Caco-2 (cell line): ENCODE data around the gene RFTN1. TPM values are rescaled to one million over a fixed set of nuclear protein-coding genes. Genes with fewer than 3 reads are reported as not detected.

ENCODE experiments used
- BruUV-seq: library from RNA; stranded (reverse); fragments of 400-500 nt; replicated peaks from 2 replicates; lab custom pipeline; 2021; lab: Mats Ljungman, UMichigan
- CTCF ChIA-PET: fragments of 300-600 bp; sonication (Branson Sonifier 250); formaldehyde crosslinking; loops from one replicate; lab custom pipeline; 2022; ENCODE audit warnings: antibody characterized with exemption; lab: Charles Lee
- POLR2A ChIA-PET: fragments of 300-600 bp; sonication (Branson Sonifier 250); formaldehyde crosslinking; loops from one replicate; lab custom pipeline; 2022; ENCODE audit warnings: antibody characterized with exemption; lab: Charles Lee
- DNase-seq, 2 experiments: peaks; one replicate each; pipeline versions ENCODE4 v3.0.0 to v3.0.0-alpha.2; 2020 to 2022
- H3K27me3 ChIP-seq: replicated peaks from 2 replicates; pipeline ENCODE4 v1.6.0; 2011; ENCODE audit warnings: low read length; ENCODE audit not compliant: control insufficient read depth, insufficient read depth
- H3K36me3 ChIP-seq: 2 replicates; pipeline ENCODE4 v1.5.1; 2011; ENCODE audit warnings: low read length; ENCODE audit not compliant: control insufficient read depth, insufficient read depth
- H3K4me1 ChIP-seq: fragments of 250-450 bp; sonication (Bioruptor Pico); 2 replicates; pipeline ENCODE4 v1.5.1; 2020; ENCODE audit warnings: mild to moderate bottlenecking
- H3K4me3 ChIP-seq: 2 replicates; pipeline ENCODE4 v1.5.1; 2011; ENCODE audit warnings: low read depth, mild to moderate bottlenecking, control low read depth, low read length
- H3K9me3 ChIP-seq: fragments of 250-450 bp; sonication (Bioruptor Pico); 2 replicates; pipeline ENCODE4 v1.5.1; 2020; ENCODE audit warnings: mild to moderate bottlenecking, moderate library complexity
- H3K27ac Mint-ChIP-seq: one replicate; pipeline ENCODE4 v1.8.0; 2022; ENCODE audit warnings: mixed read lengths; ENCODE audit not compliant: unreplicated experiment
- H3K27me3 Mint-ChIP-seq: one replicate; pipeline ENCODE4 v1.8.0; 2022; ENCODE audit warnings: mixed read lengths; ENCODE audit not compliant: insufficient read depth, unreplicated experiment
- H3K36me3 Mint-ChIP-seq: one replicate; pipeline ENCODE4 v1.8.0; 2022; ENCODE audit warnings: mild to moderate bottlenecking, mixed read lengths; ENCODE audit not compliant: insufficient read depth, unreplicated experiment
- H3K4me1 Mint-ChIP-seq: one replicate; pipeline ENCODE4 v1.8.0; 2022; ENCODE audit warnings: low read depth, mixed read lengths; ENCODE audit not compliant: unreplicated experiment
- H3K4me3 Mint-ChIP-seq: one replicate; pipeline ENCODE4 v1.8.0; 2022; ENCODE audit warnings: mild to moderate bottlenecking, moderate library complexity, mixed read lengths; ENCODE audit not compliant: unreplicated experiment
- H3K9me3 Mint-ChIP-seq: one replicate; pipeline ENCODE4 v1.8.0; 2022; ENCODE audit warnings: mixed read lengths; ENCODE audit not compliant: unreplicated experiment
- intact Hi-C: fragments of 100-400 bp; cut with micrococcal nuclease; formaldehyde crosslinking; loops from one replicate; pipeline ENCODE4 v1.10.0; 2022; ENCODE audit not compliant: unreplicated experiment
- total RNA-seq: library from RNA; stranded (reverse); gene quantifications from 2 replicates; pipeline ENCODE4 v1.2.3, GENCODE V29; 2022
- TF ChIP-seq, protein P1 (sequence below), 2 experiments: fragments of 200-600 bp in 1 of 2; IDR thresholded peaks; 1 replicate in 1 of 2; 2 replicates in 1 of 2; pipeline versions ENCODE4 v1.5.1 to v1.8.0; 2011 to 2022; ENCODE audit warnings: antibody characterized with exemption in 1 of 2, control low read depth in 1 of 2, inconsistent platforms in 1 of 2, low read depth in 1 of 2, low read length in 1 of 2, mild to moderate bottlenecking in 1 of 2, moderate library complexity in 1 of 2; ENCODE audit not compliant: insufficient read depth in 1 of 2, severe bottlenecking in 1 of 2, unreplicated experiment in 1 of 2

Gene RFTN1
- total RNA-seq, 1 experiment from 2014 or later, result 10.2 TPM

DNA sequence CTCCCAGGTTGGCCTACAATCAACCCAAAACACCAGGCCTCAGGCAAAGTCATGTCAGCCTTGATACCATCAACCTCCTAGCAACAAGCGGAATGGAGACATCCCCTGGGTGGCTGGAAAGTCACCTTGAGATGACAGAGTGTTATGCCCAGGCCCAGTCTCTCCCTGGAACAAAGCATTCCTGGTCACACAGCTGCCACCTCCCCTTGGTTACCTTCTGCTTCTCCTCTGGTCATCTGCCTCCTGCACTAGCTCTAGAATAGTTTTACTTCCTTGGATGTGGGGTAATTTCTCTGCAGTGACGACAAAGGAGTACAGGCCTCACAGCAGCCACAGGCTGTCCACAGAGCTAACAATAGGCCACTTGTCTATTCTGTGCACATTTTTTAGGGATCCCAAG lies 114.9 kb downstream of the RFTN1 start:
- no peak for DNase-seq
- Mint-ChIP-seq H3K27me3 (no peaks in the 10 kb centered on the region), H3K27ac (no peak overlapping the region), H3K9me3 (no peaks in the 10 kb centered on the region), H3K36me3 (peaks cover 4% of the 10 kb centered on the region), H3K4me3 (no peak overlapping the region), H3K4me1 (peaks cover 6% of the 10 kb centered on the region)
- Histone ChIP-seq H3K9me3 (no peaks in the 10 kb centered on the region), H3K36me3 (no peaks in the 10 kb centered on the region), H3K4me3 (no peak overlapping the region), H3K27me3 (no peaks in the 10 kb centered on the region), H3K4me1 (no peaks in the 10 kb centered on the region)
- intact Hi-C loops, result no loop called here
- no TSS peak for BruUV-seq
- TF ChIP-seq, protein P1, sequence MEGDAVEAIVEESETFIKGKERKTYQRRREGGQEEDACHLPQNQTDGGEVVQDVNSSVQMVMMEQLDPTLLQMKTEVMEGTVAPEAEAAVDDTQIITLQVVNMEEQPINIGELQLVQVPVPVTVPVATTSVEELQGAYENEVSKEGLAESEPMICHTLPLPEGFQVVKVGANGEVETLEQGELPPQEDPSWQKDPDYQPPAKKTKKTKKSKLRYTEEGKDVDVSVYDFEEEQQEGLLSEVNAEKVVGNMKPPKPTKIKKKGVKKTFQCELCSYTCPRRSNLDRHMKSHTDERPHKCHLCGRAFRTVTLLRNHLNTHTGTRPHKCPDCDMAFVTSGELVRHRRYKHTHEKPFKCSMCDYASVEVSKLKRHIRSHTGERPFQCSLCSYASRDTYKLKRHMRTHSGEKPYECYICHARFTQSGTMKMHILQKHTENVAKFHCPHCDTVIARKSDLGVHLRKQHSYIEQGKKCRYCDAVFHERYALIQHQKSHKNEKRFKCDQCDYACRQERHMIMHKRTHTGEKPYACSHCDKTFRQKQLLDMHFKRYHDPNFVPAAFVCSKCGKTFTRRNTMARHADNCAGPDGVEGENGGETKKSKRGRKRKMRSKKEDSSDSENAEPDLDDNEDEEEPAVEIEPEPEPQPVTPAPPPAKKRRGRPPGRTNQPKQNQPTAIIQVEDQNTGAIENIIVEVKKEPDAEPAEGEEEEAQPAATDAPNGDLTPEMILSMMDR (IDR thresholded peaks at IDR 0.05; ENCODE audit: insufficient read depth in 1 of 2, low read depth in 1 of 2, low read length in 1 of 2, severe bottlenecking in 1 of 2, unreplicated experiment in 1 of 2), result no peak
- ChIA-PET CTCF (no interaction called here), POLR2A (no interaction called here)

DNA sequence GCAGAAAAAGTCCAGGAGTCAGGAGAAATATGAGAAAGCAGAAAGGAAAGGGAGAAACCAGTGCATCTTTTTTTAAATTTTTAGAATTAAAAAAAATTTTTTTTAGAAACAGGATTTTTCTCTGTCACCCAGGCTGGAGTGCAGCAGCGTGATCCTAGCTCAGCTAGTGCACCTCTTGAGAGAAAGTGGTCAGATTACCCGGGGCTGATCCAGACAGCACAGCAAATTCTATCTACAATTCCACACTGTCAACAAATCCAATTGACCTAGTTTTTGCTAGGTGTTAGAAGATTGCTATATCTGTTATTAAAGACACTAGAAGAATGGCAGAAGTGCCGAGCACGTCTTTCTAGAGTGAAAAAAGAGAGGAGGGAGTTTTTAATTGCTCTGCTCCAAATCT lies 117.3 kb downstream of the RFTN1 start:
- CTCF ChIA-PET, result interaction anchor here (0.7 kb wide), 1 partner anchor 112 kb away, joined by 3 read pairs; no protein-coding TSS in a partner anchor
- Mint-ChIP-seq H3K36me3 (no peaks in the 10 kb centered on the region), H3K4me3 (no peak overlapping the region), H3K4me1 (peaks cover 6% of the 10 kb centered on the region), H3K9me3 (no peaks in the 10 kb centered on the region), H3K27ac (no peak overlapping the region), H3K27me3 (no peaks in the 10 kb centered on the region)
- TF ChIP-seq, protein P1 (IDR thresholded peaks at IDR 0.05; ENCODE audit: insufficient read depth in 1 of 2, low read depth in 1 of 2, low read length in 1 of 2, severe bottlenecking in 1 of 2, unreplicated experiment in 1 of 2), result no peak
- Histone ChIP-seq H3K27me3 (no peaks in the 10 kb centered on the region), H3K4me3 (no peak overlapping the region), H3K4me1 (no peaks in the 10 kb centered on the region), H3K9me3 (no peaks in the 10 kb centered on the region), H3K36me3 (no peaks in the 10 kb centered on the region)
- DNase-seq, result no peak
- intact Hi-C loops, result no loop called here
- no TSS peak for BruUV-seq
- POLR2A ChIA-PET, result no interaction called here

GRCh38 chr3:16395212-16395611 lies 118.3 kb downstream of the RFTN1 start:
- intact Hi-C loops, result no loop called here
- Mint-ChIP-seq H3K4me1 (peaks cover 6% of the 10 kb centered on the region), H3K36me3 (no peaks in the 10 kb centered on the region), H3K9me3 (no peaks in the 10 kb centered on the region), H3K27ac (no peak overlapping the region), H3K4me3 (no peak overlapping the region), H3K27me3 (no peaks in the 10 kb centered on the region)
- Histone ChIP-seq H3K27me3 (no peaks in the 10 kb centered on the region), H3K9me3 (no peaks in the 10 kb centered on the region), H3K36me3 (no peaks in the 10 kb centered on the region), H3K4me1 (no peaks in the 10 kb centered on the region), H3K4me3 (no peak overlapping the region)
- DNase-seq, result no peak
- ChIA-PET CTCF (no interaction called here), POLR2A (no interaction called here)
- BruUV-seq, result no TSS peak
- TF ChIP-seq, protein P1 (IDR thresholded peaks at IDR 0.05; ENCODE audit: insufficient read depth in 1 of 2, low read depth in 1 of 2, low read length in 1 of 2, severe bottlenecking in 1 of 2, unreplicated experiment in 1 of 2), result no peak
